Effector memory CD4-positive, alpha-beta T cell (primary cell): ENCODE results near the gene PARD3B.

Source experiments
- DNase-seq, 3 donors: peaks; one replicate each; pipeline ENCODE4 v3.0.0-alpha.2; 2020
- H3K27ac ChIP-seq: 2 replicates; pipeline ENCODE4 v1.7.0; 2013; ENCODE audit warnings: mild to moderate bottlenecking, low read length, moderate library complexity; ENCODE audit not compliant: insufficient read depth, poor library complexity, severe bottlenecking
- H3K27me3 ChIP-seq: replicated peaks from 2 replicates; pipeline ENCODE4 v1.7.0; 2013; ENCODE audit warnings: mild to moderate bottlenecking, low read length; ENCODE audit not compliant: insufficient read depth, control insufficient read depth, poor library complexity, severe bottlenecking
- H3K36me3 ChIP-seq: 2 replicates; pipeline ENCODE4 v1.7.0; 2013; ENCODE audit warnings: mild to moderate bottlenecking, low read length, moderate library complexity; ENCODE audit not compliant: control insufficient read depth, insufficient read depth
- H3K4me1 ChIP-seq: 2 replicates; pipeline ENCODE4 v1.7.0; 2013; ENCODE audit warnings: low read length, mild to moderate bottlenecking; ENCODE audit not compliant: control insufficient read depth, insufficient read depth, poor library complexity, severe bottlenecking
- H3K4me3 ChIP-seq: 2 replicates; pipeline ENCODE4 v1.7.0; 2013; ENCODE audit warnings: low read length, low read depth, mild to moderate bottlenecking; ENCODE audit not compliant: insufficient read depth, poor library complexity, severe bottlenecking
- H3K9me3 ChIP-seq: 2 replicates; pipeline ENCODE4 v1.7.0; 2013; ENCODE audit warnings: mild to moderate bottlenecking, low read length, moderate library complexity; ENCODE audit not compliant: control insufficient read depth

The PARD3B gene

DNA sequence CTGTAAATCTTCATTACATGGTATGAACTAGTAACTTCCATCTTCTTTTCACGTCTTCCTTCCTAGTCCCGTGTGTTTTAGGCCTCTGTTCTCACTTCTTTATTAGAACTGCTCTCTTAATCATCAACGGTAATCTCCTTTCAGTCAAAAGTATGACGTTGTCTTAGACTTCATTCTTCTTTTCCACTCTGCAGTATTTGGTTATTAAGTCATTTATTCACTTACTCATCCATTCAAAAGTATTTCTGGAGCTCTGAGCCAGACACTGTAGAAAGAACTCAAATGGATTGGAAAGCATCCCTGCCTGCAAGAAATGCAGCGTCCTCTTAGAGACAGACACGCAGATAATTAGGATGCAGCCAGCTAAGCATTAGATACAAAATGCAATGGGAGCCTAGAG lies 642.5 kb downstream of the PARD3B start:
- no peaks in the 10 kb centered on the region for H3K4me1 ChIP-seq
- no peaks in the 10 kb centered on the region for H3K27me3 ChIP-seq
- H3K27ac ChIP-seq = no peak overlapping the region
- no peak for DNase-seq
- H3K4me3 ChIP-seq = no peak overlapping the region
- H3K9me3 ChIP-seq = no peaks in the 10 kb centered on the region
- no peaks in the 10 kb centered on the region for H3K36me3 ChIP-seq

DNA sequence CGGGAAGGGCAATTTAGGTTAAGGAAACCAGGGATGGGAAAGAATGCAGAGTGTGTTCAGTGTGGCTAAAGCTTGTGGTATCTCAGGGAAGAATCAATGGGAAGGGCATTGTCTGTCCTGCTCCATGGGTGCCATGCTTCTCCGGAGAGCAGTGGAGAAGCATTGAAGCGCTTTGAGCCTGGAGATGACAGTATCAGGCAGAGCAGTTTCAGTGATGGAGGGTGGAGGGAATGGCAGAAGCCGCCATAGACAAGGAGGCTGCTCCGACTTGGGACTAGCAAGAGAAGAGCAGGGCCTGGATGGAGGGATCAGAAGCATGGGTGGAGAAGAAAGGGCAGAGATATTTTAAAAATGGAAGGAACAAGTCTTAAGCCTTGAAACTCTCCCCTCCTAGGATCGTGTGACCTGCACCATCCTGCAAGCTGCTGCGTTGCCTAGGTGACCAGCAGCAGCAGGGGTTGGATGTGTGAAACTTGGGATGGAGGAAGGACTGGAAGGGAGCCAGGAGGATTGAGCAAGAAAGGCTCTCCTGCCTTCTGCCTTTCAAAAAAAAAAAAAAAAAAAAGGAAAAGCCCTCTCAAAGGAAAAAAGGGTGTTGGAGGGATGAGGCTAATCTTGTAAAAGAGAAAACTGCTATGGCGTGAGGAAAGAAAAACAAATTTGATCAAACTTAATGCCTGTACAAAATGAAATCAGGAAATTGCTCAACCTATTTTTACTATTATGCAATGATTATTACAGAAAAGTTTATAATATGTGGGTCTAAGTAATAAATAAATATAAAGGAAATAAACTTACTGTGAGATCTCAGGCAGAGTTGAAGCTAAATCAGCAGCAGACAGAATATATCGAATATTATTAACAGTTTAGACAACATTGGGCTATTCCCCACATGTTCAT lies 643.2 kb downstream of the PARD3B start:
- Histone ChIP-seq H3K27me3 (no peaks in the 10 kb centered on the region), H3K36me3 (no peaks in the 10 kb centered on the region), H3K4me1 (no peaks in the 10 kb centered on the region), H3K9me3 (no peaks in the 10 kb centered on the region), H3K4me3 (no peak overlapping the region), H3K27ac (no peak overlapping the region)
- DNase-seq = no peak

DNA sequence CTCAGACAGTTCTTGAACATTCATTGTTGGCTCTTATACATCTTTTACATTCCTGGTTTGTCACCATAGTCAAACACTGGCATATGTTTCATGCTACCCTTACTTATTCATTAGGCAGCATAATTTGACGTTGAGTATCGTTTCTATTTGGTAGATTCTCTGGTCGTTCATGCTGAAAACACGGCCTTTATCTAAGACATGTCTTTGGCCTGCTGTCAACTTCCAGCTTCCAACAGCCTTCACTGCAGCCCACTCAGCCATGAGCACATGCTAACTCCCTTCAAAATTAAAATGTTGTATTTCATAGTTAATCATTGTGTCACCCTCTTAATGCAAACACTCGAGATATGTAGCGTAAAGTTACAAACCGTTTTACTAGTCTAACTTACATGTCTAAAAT lies 644.0 kb downstream of the PARD3B start:
- DNase-seq = no peak
- Histone ChIP-seq H3K36me3 (no peaks in the 10 kb centered on the region), H3K4me1 (no peaks in the 10 kb centered on the region), H3K27me3 (no peaks in the 10 kb centered on the region), H3K27ac (no peak overlapping the region), H3K4me3 (no peak overlapping the region), H3K9me3 (no peaks in the 10 kb centered on the region)

DNA sequence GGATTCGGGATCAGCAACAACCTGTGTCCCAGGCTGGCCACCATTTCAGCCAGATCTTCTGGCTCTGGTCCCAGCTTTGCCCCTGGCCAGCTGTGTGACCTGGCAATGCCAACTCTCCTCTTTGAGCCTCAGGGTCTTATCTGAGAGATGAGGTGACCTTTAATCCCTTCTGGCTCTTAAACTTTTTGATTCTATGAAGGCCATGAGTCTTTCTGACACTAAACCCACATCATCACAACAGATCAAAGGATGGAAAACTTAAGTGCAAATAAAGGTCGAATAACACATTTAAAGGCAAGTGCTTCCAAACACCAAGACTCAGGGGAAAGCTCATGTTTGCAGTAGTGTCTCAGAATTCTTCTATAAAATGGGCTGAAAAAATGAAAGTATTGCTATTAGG lies 645.3 kb downstream of the PARD3B start:
- H3K4me1 ChIP-seq = no peaks in the 10 kb centered on the region
- H3K36me3 ChIP-seq = no peaks in the 10 kb centered on the region
- no peaks in the 10 kb centered on the region for H3K27me3 ChIP-seq
- no peak overlapping the region for H3K4me3 ChIP-seq
- no peak overlapping the region for H3K27ac ChIP-seq
- H3K9me3 ChIP-seq = no peaks in the 10 kb centered on the region
- DNase-seq = no peak

DNA sequence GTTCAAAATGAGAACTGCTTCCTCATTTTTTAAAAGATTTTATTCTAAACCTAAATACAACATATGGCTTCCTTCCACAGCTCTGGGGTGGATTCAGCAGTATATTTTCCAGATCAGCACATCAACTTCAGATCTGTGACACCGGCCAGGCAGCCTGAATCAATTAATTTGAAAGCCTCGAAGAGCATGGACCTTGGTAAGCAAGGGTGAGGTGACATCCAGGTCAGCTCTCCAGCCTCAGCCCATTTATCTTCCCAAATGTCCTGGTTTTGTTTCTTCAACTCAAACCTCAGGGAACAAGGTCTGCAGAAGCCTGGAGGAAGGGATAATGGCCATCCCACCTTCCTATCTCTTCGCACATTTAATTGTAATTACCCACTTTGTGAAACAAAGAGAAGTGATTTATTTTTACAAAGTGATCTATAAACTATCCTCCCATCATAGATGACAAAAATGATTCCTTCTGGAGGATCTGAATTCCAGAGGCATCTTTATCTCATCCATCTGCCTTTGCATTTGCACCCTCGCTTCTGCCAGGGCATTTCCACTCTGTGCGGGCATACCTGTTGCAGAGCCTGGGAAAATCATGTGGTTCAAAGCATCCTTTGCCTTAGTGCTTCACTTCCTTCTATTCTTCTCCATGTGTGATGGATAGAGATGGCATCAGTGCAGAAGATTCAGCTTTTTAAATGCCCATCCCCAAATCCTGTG lies 648.0 kb downstream of the PARD3B start:
- Histone ChIP-seq H3K36me3 (no peaks in the 10 kb centered on the region), H3K9me3 (no peaks in the 10 kb centered on the region), H3K27me3 (no peaks in the 10 kb centered on the region), H3K4me1 (no peaks in the 10 kb centered on the region), H3K4me3 (no peak overlapping the region), H3K27ac (no peak overlapping the region)
- DNase-seq = no peak

DNA sequence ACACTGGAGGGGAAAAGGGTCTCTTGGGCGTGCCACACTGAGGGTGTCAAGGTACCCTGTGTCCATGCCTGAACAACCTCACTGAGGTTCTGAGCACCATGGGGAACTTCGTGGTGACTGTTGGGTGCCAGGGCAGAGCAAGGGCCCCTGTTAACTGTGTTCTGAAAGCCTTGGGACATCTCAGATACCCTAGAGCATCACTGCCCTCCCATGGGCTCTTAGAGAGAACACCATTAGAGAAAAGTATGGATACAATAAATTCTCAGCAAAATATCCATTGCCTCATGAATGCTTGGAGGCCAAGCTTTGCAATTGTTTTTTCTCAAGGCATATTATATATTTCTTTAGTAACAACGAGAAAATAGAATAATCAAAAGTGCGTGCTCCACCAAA lies 648.6 kb downstream of the PARD3B start:
- no peaks in the 10 kb centered on the region for H3K27me3 ChIP-seq
- no peaks in the 10 kb centered on the region for H3K36me3 ChIP-seq
- DNase-seq = no peak
- H3K4me1 ChIP-seq = no peaks in the 10 kb centered on the region
- H3K9me3 ChIP-seq = no peaks in the 10 kb centered on the region
- no peak overlapping the region for H3K27ac ChIP-seq
- H3K4me3 ChIP-seq = no peak overlapping the region

DNA sequence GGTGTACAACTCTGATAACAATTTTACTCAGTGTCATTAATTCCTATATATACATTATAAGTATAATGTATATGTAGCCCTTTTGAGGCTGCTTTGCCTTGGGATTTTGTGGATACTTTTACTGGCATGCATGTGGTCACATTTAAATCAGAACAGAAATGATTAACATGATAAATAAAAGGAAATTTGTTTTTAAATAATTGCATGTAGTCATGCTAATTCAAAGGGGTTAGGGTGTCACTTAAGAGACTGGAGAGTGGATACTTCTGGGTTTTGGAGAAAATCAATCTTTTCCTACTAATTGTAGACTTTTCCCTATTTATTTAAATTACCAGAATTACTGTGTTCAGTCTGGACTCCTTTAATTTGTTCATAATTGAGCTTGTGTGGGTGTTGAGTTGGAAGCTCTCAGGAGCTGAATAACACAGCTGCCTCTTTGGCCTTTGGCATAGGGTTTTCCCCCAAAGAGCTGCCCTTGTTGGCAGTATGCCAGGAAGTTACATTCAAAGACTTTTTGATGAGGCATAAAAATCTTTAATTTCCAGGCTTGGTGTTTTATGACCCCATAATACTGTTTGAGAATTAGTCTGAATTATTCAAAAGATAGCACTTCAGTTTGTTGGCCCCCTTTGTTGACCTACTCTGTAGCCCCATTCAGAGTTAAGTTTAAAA lies 652.3 kb downstream of the PARD3B start:
- Histone ChIP-seq H3K4me3 (no peak overlapping the region), H3K4me1 (no peaks in the 10 kb centered on the region), H3K9me3 (no peaks in the 10 kb centered on the region), H3K27me3 (no peaks in the 10 kb centered on the region), H3K36me3 (no peaks in the 10 kb centered on the region), H3K27ac (no peak overlapping the region)
- DNase-seq = no peak

DNA sequence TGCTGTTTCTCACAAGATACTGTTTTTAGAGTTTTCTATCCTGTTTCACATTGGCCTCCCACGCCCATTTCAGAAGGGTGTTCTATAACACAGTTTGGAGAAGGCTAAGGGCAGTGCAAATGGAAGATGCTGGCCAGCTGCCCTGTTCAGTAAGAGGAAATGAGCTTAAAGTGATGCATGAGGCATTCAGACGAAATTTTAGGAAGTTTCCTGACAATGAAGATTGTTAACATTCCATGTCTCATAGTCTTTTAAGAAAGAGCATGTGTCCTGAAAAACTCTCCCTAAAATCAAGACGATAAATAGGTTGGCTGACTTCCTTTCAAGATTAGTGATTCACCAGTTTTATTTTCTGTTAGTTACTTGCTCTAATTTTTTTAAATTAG lies 652.9 kb downstream of the PARD3B start:
- Histone ChIP-seq H3K27me3 (no peaks in the 10 kb centered on the region), H3K27ac (no peak overlapping the region), H3K36me3 (no peaks in the 10 kb centered on the region), H3K4me1 (no peaks in the 10 kb centered on the region), H3K4me3 (no peak overlapping the region), H3K9me3 (no peaks in the 10 kb centered on the region)
- DNase-seq = no peak

DNA sequence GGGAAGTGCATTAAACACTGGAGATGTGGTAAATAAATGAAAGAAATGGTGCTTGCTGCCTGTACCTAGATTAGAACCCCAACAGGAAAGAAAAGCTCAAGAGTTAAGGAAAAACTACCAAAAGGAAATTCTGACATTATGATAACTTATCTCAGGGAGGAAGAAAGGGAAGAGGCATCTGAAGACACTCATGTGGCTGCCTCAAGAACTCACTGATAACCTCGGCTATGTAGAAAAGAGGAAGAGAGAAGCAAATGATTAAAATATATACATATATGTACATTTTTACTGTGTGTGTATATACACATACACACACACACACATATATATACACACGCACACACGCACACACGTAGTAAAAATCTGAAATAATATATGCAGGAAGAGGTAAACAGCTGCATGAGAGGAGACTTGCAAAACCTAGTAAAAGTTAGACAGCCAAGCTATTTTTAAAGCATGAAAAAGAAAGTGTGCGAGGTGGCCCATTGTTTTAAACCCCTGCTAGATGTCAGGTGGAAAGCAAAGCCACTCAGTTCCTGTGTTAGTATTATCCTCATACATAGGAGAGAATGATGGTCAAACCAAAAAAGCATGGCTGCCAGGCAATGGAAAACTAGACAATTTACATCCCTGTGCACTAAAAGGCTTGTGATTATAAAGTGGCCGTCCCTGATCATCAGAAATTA lies 654.0 kb downstream of the PARD3B start:
- no peaks in the 10 kb centered on the region for H3K4me1 ChIP-seq
- no peak for DNase-seq

More for the DNA sequence above, 654.0 kb downstream of the PARD3B start:
- Histone ChIP-seq H3K27ac (no peak overlapping the region), H3K36me3 (no peaks in the 10 kb centered on the region), H3K27me3 (no peaks in the 10 kb centered on the region), H3K9me3 (no peaks in the 10 kb centered on the region), H3K4me3 (no peak overlapping the region)
